Fibroblast of pulmonary artery (primary cell): ENCODE results near the gene PRIMA1.
"Not testable (repeated sequence)": the region's sequence is repeated elsewhere in the genome, so short reads cannot be mapped to it uniquely, and the experiment has no call there.

ENCODE experiments used
- DNase-seq: peaks from one replicate; pipeline ENCODE4 v3.0.0-alpha.2; 2010; ENCODE audit warnings: low read depth
- H3K4me3 ChIP-seq: replicated peaks from 2 replicates; pipeline ENCODE4 v1.5.1; 2011; ENCODE audit warnings: low read depth, mild to moderate bottlenecking, control low read depth, low read length, moderate library complexity
- TF ChIP-seq, protein P1 (sequence below): IDR thresholded peaks from 2 replicates; pipeline ENCODE4 v1.5.1; 2011; ENCODE audit warnings: mild to moderate bottlenecking, control low read depth, low read length, inconsistent platforms; ENCODE audit errors: missing control alignments

The PRIMA1 gene

GRCh38 chr14:93825235-93825553 is 36.9 kb upstream of the PRIMA1 start:
- no peak for DNase-seq
- H3K4me3 ChIP-seq: no peak overlapping the region
- TF ChIP-seq, protein P1, sequence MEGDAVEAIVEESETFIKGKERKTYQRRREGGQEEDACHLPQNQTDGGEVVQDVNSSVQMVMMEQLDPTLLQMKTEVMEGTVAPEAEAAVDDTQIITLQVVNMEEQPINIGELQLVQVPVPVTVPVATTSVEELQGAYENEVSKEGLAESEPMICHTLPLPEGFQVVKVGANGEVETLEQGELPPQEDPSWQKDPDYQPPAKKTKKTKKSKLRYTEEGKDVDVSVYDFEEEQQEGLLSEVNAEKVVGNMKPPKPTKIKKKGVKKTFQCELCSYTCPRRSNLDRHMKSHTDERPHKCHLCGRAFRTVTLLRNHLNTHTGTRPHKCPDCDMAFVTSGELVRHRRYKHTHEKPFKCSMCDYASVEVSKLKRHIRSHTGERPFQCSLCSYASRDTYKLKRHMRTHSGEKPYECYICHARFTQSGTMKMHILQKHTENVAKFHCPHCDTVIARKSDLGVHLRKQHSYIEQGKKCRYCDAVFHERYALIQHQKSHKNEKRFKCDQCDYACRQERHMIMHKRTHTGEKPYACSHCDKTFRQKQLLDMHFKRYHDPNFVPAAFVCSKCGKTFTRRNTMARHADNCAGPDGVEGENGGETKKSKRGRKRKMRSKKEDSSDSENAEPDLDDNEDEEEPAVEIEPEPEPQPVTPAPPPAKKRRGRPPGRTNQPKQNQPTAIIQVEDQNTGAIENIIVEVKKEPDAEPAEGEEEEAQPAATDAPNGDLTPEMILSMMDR: no peak

GRCh38 chr14:93824518-93825234 is 36.4 kb upstream of the PRIMA1 start:
- DNase-seq: no peak
- no peak overlapping the region for H3K4me3 ChIP-seq
- TF ChIP-seq, protein P1: no peak

DNA sequence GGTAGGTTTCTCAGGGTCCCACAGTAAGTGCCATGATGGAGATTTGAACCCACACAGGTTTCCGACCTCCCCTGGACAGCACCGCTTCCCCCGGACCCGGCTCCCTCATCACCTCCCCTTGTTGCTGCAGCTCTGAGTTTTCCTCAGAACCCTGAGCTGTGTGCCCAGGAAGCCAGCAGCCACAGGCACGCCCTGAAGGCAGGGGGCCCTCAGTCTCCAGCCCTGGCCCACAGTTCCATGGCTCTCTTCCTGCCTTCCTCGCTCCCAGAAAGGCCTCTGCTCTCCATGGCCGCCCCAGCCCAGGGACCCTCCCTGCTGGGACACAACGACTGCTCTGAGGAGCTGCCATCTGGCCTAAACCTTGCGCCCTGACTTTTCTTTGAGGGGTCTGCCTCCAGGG is 35.8 kb upstream of the PRIMA1 start:
- TF ChIP-seq, protein P1: no peak
- DNase-seq: no peak
- no peak overlapping the region for H3K4me3 ChIP-seq

- H3K4me3 ChIP-seq: no peak overlapping the region
- DNase-seq: no peak
- TF ChIP-seq, protein P1: no peak
Measured at GRCh38 chr14:93821051-93821450, 32.8 kb upstream of the PRIMA1 start.

- DNase-seq: no peak
- TF ChIP-seq, protein P1: no peak
Measured at GRCh38 chr14:93818857-93819256, 30.6 kb upstream of the PRIMA1 start.

GRCh38 chr14:93811676-93812075 is 23.4 kb upstream of the PRIMA1 start:
- no peak overlapping the region for H3K4me3 ChIP-seq
- TF ChIP-seq, protein P1: no peak
- no peak for DNase-seq

More at GRCh38 chr14:93818857-93819256, 30.6 kb upstream of the PRIMA1 start:
- no peak overlapping the region for H3K4me3 ChIP-seq

DNA sequence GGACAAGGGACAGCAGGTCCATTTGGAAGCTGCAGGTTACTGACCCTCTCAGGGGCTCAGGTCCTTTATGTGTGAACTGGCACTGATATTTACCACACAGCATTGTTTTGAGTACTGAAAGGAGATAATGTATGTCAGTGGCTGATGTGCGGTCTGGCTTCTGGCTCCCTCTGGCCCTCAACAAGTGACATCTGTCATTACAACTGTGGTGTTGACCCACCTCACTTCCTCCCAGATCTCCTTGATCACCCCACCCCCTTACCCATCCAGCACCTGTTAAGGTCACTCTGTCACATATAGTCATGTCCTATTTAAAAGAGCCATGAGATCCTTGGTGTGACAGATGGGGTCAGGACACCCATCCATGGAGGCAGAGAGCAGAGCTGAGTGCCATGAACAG is 22.7 kb upstream of the PRIMA1 start:
- DNase-seq: no peak
- no peak overlapping the region for H3K4me3 ChIP-seq
- TF ChIP-seq, protein P1: no peak

DNA sequence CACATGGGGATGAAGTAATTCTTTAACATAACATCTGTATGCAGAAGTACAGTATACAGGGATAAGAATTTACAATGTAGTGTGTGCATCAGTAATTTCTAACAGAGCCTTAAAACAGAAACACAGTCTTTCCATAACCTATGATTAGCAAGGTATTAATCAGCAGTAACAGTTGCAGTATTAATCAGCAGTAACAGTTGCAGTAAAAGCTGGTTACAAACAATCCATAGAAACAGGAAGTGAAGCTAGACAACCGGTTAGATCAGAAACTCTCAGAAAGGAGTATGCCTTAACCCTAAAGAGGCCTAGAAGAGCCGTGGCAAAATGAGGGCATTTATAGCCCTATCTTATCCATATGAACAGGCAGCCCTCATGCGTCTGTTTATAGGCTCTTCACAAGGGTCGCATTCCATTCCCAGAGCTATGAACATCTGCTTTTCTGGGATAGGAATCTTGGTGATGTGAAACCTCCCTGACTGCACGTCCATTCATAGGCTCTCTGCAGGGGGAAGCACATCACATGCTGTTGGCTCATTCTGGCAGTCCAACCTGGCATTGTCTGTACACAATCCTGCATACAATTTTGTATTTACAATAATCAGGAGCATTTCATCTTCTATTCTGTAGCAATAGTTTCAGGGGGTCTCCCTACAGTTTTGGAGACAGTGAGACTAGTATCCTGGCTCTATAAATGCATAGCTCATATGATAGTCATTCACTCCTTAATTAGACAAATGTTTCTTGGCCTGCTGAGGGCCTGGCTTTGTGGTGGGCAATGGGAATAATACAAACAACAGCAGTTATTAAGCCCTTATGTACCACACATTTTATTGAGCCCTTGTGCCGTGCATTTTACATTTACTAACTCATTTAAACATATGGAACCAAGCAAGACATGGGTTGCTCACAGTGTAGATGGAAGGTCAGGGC is 21.5 kb upstream of the PRIMA1 start:
- DNase-seq, H3K4me3 ChIP-seq: not testable (repeated sequence)
